HG03175 (cell line): ENCODE results near the gene TMEM69.
"Not testable (repeated sequence)": the region's sequence is repeated elsewhere in the genome, so short reads cannot be mapped to it uniquely, and the experiment has no call there.

Experiments
- ATAC-seq: cut with Tn5 transposase; IDR thresholded peaks from one replicate; pipeline ENCODE4 v1.9.1; 2021; ENCODE audit warnings: mild to moderate bottlenecking, moderate library complexity; ENCODE audit not compliant: unreplicated experiment

Gene TMEM69

DNA sequence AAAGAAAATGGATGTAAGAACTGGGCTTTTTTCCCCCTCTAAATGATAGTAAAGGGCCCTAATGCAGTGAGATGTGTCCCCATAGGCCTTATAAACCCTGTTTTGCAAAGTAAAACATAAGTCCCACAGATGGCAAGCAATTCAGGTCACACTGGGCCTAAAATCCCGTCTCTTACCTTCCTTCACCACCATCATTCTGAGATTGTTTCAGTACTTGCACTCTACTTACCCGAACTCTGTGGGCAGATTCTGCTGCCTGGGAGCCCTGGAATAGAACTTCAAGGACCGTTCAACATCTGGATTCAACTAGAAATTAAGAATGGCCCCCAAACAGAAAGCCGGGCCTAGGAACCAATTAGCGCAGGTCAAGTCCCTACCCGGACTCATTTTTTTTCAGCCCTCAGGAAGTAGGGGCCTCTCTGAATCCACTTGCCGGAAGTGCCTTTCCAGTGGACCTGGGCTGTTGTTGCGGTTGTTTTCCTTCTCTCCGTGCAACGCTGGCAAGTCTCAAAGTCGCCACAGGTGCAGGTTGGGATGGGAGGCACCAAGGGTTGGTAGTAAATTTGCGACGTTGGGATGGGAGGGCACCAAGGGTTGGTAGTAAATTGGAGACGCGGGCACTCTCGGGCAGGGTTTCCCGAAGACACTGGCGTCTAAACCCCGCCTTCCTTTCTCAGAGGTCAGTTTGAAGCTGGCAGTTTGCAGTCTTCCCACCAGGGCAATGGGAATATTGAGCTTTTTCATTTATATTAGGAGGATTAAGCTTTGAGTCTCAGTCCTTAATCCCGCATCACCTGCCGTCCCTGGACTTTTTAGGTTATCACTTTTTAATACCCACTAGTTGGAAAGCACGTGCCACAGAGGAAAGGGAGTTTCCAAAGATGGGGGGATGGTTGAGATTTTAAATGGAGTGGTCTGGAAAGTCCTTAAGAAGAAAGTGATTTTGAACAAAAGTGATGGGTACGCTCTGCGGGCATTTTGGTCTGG lies at the start of gene TMEM69:
TSS of gene TMEM69 (plus strand) at position 428 of the 987 bp plus-strand sequence. CDS start 2,888 bp downstream, outside the sequence.
- ATAC-seq: no peak

DNA sequence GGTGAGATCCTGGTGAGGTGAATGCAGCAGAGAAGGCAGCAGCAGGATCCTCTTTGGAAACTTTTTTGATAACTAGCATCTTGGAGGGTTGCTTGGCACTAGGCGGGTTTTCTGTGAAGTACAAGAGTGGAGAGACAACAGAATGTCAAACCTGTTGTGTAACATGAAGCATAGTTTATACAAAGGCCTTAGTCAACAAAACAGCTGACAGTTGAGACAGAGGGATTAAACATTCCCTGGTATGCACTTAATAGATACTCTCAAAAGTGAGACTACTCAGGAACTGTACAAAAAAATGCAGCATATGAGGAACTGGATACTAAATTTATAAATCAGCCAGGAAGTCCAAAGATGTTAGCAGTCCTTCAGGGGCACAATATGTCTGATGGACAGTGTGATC lies 47.7 kb upstream of the TMEM69 start:
- no peak for ATAC-seq

GRCh38 chr1:45643321-45643720 lies 44.7 kb upstream of the TMEM69 start:
- no peak for ATAC-seq

- ATAC-seq: no peak
Observed at GRCh38 chr1:45643978-45644377, 44.0 kb upstream of the TMEM69 start.

GRCh38 chr1:45644661-45645060 lies 43.3 kb upstream of the TMEM69 start:
- no peak for ATAC-seq

DNA sequence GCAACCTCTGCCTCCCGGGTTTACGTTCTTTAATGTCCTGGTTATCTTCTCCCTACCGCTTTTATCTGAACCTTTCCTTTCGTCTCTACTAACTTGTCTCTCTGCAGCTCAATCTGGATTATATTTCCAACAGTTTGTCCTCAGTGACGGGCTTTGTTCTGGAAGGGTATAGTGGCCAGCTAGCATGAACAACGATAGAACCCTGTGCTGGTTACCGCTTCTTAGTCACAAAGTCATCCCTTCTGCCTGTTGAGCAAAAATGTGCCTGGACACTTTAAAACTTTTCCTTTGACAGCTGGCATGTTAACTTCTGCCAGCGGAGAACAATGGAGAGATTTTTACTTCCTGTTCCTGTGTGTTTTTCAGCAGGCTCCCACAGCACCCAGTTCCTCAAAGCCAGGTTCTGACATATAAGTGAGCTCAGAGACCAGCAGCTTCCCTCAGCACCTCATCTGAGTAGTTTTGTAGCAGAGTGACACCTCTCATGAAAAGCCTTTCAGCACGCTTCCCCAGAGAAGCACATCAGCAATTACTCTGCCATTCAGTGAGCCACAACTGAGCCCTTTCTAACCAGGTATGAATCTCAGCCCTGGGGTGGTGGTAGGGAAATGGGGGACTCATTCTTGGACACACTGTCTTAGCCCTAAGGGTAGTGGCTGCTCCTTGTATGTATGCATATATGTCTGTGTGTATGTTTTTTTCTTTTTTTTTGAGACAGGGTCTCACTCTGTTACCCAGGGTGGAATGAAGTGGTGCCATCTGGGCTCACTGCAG lies 40.5 kb upstream of the TMEM69 start:
- no peak for ATAC-seq

- ATAC-seq: no peak
Observed at GRCh38 chr1:45654540-45655280, 33.3 kb upstream of the TMEM69 start.

DNA sequence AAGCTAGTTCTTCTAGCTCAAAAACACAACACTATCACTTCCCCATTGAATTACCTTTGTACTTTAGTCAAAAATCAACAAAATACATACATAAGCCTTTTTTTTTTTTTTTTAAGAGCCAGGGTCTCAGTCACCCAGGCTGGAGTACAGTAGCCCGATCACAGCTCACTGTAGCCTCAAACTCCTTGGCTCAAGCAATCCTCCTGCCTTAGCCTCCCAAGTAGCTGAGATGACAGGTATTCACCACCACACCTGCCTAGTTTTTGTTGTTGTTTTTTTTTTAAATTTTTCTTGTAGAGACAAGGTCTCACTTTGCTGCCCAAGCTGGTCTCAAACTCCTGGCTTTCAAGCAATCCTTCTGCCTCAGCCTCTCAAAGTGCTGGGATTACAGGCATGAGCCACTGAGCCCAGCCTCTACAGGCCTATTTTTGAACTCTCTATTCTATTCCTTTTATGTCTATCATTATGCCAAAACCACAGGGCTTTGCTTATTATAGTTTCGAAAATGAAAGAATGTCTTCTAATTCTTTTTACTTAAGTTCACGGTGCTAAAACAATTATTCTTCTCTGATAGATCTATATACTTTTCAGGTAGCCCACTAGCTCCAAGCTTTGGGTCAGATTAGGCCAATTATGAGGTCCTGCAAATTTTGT lies 31.3 kb upstream of the TMEM69 start:
- ATAC-seq: no peak

DNA sequence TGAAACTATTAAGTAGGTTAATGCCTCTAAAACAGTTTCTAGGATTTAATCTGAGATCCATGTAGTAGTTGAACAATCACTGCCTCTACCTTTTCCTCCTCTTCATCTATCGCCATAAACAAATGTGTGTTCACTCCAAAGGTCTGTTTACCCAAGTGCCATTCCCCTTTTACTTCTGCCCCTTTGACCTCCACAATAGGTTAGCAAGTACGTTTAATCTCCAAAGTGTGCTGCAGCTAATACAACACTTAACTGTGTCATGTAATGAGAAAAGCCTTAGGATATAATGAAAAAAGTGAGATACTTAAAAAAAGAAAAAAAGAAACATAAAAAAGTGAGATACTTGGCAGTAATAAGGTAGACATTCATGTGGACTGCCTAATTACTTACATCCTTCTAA lies 29.8 kb upstream of the TMEM69 start:
- no peak for ATAC-seq

DNA sequence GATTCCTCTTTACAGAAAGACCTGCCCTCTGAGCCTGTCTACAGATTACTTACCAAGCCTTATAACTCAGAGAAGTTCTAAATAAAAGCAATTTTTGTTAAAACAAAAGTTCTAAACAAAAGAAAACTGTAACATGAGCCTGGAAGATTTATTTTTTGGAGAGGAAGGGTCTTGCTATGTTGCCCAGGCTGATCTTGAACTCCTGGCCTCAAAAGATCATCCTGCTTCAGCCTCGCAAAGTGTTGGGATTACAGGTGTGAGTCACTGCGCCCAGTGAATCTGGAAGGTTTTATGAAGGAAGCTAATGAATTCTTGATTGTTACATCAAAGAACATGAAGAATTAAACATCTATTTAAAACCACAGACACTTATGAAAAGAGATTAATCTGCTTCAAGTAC lies 28.8 kb upstream of the TMEM69 start:
- ATAC-seq: no peak

GRCh38 chr1:45660336-45660735 lies 27.6 kb upstream of the TMEM69 start:
- ATAC-seq: no peak

GRCh38 chr1:45666836-45667235 lies 21.1 kb upstream of the TMEM69 start:
- ATAC-seq: no peak

- ATAC-seq: no peak
Observed at GRCh38 chr1:45667321-45668111, 20.5 kb upstream of the TMEM69 start.

- no peak for ATAC-seq
Observed at GRCh38 chr1:45668526-45668925, 19.5 kb upstream of the TMEM69 start.

DNA sequence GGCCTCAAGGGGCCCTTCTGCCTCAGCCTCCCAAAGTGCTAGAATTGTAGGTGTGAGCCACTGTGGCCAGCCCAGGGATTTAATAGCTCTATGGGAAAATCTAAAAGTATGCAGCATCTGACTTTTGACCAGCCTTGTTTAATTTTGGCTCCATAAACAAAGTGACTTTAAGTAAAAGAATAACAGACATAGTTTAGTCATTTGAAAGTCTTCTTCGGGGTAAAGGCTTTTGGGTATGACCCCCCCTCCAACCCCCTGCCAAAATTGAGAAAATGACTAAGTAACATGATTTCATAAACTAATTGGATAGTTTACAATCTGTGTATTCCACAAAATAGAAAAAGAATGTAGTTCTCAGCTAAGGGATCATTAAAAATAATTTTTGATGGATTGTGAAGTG lies 18.6 kb upstream of the TMEM69 start:
- ATAC-seq: no peak

GRCh38 chr1:45669859-45670655 lies 17.9 kb upstream of the TMEM69 start:
- ATAC-seq: no peak

DNA sequence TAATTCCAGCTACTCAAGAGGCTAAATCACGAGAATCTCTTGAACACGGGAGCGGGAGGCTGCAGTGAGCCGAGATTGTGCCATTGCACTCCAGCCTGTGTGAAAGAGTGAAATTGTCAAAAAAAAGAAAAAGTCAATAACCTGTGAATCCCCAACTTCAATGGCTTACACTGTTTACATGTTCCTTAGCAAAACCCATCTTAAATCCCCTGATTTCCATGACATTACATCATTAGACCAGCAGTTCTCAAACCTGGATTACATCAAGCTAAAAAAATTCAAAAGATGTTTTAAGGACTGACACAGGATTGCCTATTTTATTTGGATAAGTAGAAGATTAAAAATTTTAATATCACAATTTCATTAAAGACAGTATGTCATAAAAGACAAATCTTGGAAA lies 14.0 kb upstream of the TMEM69 start:
- ATAC-seq: no peak

- ATAC-seq: no peak
Observed at GRCh38 chr1:45674478-45674877, 13.5 kb upstream of the TMEM69 start.

DNA sequence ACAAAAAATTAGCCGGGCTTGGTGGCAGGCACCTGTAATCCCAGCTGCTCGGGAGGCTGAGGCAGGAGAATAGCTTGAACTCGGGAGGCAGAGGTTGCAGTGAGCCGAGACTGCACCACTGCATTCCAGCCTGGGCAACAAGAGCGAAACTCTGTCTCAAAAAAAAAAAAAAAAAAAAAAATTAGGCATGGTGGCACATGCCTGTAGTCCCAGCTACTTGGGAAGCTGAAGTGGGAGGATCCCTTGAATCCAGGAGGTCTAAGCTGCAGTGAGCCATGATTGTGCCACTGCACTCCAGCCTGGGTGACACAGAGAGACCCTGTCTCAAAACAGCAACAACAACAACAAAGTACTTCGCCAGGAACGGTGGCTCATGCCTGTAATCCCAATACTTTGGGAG lies 11.4 kb upstream of the TMEM69 start:
- not testable (repeated sequence) for ATAC-seq
